Glomerular visceral epithelial cell (primary cell): Measurements from ENCODE around the gene MRPS7.
"Not testable (repeated sequence)": the region's sequence is repeated elsewhere in the genome, so short reads cannot be mapped to it uniquely, and the experiment has no call there.

Experiments used
- DNase-seq: peaks from one replicate; pipeline ENCODE4 v3.0.0-alpha.2; 2016; ENCODE audit errors: extremely low spot score

The MRPS7 gene

DNA sequence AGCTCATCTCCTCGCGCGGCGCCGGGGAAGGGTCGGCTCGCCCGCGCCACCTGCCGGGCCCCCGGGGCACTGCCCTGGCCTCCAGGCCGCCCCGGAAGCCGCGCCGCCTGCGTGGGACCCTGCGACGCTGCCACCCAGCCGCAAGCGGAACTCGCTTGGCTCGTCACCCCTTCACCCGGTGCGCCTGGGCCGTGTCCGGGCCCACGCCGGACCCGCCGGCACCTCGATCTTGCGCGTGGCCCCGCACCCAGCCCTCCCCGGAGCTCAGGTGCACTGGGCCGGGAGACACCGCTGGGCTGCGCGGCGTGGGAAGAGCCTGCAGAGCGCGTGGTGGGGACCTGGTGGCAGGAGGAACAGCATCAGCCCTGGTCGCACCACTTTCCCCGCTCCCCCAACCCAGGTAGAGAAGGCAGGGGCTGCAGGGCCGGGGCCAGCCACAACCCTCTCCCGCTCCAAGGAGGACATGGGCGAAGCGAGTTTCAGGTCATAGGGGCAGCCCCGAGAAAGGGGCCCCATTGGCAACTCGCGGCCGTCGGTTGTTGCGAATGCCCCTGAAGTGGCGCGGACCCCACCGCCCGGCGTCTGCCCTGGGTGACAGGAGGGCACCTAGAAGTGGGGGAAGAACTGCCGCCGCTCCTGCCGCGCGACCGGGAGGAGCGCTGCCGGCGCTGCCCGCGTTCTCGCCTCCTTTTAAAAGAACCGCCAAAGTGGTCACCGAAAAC is 9.7 kb downstream of the MRPS7 start:
- DNase-seq = peak; percentile 83

DNA sequence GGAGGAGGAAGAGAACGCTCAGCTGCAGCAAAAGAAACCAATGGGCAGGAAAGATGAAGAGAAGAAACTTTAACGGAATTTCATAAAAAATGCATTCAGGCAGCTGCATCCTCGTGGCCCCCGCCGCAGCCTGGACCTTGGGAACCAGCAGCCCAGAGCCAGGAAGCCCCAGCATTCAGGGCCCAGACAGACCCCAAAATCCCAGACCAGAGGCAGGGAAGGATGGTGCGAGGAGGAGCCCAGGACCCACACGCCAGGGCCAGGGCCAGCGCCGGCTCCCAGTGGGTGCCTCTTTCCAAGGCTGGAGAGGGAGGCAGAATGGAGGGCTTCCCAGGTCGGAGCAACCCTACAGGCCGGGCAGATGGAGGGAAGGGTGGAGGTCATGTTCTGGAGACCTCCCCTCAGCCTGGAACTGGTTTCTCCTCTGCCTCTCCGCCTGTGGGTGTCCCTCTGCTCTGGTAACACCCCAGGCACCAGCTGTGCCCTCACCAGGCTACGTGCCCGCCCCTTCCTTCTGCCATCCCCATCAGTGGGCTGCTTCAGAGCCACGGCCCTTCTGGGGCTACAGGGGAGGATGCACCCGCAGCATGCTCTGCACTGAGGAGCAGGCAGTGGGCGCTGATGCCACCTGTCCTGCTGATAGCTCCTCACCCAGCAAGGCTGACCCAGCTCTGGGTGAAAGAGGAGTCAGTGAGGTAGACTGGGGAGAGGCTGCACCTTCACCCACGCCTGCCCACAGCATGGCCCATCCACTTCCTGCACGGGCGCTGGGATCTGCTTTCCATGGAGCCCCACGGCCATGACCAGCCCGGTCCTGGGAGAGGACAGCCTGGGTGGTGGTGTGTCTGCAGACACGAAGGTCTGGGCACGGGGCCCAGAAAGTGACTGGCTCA is 10.5 kb downstream of the MRPS7 start:
- no peak for DNase-seq

DNA sequence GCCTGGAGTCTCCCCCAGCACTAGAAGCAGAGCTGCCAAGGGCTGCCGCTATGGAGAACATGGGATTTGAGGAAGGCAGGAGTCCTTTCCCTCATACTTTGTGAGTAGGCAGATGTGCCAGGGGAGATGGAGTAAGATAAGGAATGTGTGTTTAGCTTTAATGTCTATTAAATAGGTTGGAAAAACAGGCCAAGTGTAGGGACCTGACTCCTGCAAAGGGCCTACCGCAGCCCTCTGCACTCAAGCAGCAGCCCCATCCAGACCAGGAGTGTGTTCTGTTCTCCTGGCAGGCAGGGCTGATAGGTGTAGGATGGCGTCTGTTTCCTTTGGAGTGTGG is 11.1 kb downstream of the MRPS7 start:
- DNase-seq = no peak

DNA sequence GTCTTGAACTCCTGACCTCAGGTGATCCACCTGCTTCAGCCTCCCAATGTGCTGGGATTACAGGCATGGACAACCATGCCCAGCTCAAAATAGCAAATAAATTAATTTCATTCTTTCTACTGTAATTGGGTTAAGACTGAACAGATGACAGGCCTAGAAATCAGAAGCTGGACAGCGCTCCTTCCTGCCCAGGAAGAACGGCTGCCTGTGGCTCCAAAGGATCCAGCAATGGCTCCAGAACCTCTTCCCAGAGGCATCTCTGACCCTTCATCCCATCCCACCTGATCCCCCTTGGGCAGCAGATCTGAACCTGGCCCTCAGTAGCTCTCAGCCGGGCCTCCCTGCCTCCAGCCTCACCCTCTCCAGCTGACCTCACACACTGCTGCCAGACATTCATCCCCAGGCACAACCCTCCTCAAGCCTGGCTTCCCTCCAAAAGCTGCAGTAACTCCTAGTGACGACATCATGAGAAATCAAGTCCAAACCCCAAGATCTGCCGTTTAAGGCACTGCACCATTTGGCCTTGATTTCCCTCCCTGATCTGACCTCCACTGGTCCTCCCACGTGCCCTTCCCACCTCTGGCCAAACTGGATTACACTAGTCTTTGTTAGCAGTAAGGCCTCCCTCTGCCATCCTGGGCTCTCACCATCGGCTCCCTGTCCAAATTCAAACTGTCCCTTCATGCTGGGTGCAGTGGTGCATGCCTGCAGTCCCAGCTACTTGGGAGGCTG is 12.5 kb downstream of the MRPS7 start:
- DNase-seq = no peak

DNA sequence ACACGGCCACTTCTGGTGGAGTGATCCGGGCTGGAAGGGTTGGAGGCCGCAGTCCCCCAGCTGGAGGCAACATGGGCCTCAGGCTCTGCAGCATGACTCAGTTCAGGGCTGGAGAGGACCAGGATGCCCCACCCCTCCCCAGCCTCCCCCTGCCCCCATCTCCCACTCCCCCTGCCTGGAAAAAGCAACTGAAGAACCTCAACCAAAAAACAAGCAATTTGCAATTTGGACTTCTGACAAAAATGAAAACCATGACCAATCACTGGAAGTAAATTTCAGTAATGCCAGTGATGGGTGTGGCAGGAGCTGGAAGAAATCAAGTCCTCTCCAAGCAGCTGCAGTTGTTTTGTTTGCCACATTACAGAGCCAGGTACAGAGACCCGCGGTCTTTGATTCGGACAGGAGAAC is 16.0 kb downstream of the MRPS7 start:
- no peak for DNase-seq

DNA sequence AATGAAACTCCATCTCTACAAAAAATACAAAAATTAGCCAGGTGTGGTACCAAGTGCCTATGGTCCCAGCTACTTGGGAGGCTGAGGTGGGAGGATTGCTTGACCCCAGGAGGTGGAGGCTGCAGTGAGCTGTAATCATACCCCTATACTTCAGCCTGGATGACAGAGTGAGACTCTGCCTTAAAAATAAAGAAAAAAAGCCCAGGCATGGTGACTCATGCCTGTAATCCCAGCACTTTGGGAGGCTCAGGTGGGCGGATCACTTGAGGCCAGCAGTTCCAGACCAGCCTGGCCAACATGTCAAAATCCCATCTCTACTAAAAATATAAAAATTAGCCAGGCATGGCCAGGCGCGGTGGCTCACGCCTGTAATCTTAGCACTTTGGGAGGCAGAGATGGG is 18.5 kb downstream of the MRPS7 start:
- DNase-seq = not testable (repeated sequence)

DNA sequence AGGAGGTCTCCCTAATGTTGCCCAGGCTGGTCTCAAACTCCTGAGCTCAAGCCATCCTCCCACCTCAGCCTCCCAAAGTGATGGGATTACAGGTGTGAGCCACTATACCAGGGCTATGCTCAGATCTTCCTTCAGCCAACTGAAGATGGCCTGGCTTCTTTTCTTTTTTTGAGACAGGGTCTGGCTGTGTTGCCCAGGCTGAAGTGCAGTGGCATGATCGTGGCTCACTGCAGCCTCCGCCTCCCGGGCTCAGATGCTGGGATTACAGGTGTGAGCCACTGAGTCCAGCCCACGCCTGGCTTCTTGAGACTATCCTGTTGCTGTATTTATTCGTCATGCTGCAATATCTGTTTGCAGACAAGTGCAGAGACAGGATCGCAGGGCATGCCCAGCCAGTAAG is 23.4 kb downstream of the MRPS7 start:
- DNase-seq = no peak

DNA sequence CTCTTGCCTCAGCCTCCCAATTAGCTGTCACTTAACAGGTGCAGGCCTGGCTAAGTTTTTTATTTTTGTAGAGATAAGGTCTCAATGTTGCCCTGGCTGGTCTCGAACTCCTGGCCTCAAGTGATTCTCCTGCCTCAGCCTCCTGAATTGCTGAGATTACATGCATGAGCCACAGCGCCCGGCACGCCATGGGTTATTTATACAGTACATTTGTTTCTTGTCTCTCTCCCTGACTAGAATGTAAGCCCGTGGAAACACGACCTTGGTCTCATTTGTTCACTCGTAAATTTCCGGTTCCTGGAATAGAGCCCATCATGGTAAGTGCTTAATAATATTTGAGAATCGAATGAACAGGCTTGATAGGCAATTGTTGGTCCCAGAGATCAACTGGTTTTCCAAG is 25.5 kb downstream of the MRPS7 start:
- no peak for DNase-seq

DNA sequence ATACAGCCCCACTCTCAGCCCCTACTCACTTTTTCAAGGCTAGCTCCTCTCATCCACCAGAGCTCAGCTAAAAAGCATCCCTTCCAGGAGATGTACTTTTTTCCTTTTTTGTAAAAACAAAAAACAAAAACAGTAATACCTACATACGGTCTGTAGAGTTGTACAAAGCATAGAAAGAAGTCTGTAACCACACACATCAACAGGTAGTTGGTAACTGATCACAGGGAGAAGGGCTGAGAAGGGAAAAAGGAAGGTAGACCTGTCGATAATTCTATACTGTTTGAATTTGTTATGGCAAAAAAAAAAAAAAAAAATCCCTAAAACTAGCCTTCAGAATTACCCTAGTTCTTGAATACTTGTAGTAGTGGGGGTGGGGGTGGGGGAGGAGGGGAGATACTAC is 26.7 kb downstream of the MRPS7 start:
- no peak for DNase-seq

DNA sequence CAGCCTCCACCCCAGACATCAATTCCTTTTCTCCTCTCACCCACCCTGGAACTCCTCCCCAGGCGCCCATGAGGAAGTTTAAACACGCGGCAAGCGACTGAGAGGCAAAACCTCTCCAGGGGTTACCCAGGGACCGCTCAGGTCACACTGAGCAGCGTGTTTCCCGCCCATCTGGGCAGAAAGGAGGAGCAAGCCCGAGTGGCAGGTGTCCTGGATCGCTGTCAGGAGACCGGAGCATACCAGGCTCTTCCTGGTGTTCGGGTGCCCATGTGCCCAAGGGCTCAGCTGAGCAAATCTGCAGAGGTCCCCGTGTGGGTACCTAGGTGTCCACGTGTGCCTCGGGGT is 27.1 kb downstream of the MRPS7 start:
- DNase-seq = peak; percentile 55

DNA sequence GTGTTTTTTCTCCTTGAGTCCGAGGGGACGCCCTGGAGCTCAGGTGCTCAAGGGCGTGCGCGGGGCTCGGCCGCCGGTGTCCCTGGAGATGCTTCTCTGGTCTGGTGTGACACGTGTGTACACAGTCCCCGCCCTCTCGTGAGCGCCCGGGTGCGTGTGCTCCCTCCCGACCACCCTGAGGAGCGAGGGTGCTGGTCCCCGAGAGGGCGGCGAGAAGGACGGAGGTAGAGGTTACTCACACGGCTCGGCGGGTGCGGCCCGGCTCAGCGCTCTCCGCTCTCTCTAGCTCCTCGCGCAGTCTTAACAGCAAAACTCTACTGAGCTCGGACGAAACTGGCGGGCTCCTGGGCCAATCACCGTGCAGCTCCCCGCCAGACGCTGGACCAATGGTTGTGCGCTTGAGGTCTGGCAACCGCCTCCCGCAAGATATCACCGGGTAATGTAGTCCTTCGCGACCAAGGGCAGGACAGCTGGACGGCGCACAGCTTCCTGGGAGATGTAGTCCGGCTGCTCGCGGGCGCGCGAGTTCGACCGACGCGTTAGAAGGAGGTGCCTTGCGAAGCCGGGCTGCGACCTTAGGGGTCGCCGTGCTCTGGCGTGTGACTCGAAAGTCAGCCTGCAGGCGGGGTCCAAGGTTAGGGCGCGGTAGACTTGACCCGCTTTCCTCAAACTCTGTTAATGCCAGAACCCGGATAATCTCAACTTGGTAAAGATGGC is 27.6 kb downstream of the MRPS7 start, which contains the start of gene SLC25A19:
Gene SLC25A19, minus strand, starts transcription at position 319 of the 717 bp plus-strand sequence. CDS start 2,669 bp downstream, outside the sequence.
- peak; percentile 99 for DNase-seq

DNA sequence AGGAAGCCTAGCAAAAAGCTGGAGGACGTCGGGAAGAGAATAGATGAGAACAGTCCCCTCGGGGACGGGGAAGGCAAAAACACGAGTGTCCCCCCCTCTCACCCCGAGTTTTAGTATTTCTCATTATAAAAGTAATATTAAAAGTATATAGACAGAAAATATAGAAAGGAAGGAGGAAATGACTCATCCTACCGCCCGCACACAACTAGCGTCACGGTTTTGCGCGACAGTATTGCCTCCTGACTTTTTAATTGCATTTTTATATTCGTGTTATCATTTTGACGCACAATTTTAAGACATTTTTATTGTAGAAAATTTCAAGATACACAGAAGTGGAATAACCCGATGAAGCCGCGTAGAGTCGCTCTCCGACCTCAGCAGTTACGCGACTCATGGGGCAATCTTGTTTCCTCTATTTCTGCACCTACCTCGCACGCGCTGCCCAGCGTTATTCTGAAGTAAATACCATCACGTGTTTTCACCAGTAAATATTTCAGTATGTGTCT is 28.2 kb downstream of the MRPS7 start:
- peak; percentile 46 for DNase-seq

DNA sequence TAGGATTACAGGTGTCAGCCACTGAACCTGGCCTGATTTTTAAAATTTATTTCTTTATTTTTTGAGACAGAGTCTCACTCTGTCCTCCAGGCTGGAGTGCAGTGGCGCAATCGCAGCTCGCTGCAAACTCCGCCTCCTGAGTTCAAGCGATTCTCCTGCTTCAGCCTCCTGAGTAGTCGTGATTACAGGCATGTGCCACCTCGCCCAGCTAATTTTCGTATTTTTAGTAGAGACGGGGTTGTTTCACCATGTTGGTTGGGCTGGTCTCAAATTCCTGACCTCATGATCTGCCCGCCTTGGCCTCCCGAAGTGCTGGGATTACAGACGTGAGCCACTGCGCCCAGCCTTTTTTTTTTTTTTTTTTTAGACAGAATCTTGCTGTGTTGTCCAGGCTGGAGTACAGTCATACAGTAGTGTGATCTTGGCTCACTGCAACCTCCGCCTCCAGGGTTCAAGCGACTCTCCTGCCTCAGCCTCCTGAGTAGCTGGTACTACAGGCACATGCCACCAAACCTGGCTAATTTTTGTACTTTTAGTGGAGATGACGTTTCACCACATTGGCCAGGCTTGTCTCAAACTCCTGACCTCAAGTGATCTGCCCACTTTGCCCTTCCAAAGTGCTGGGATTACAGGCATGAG is 31.2 kb downstream of the MRPS7 start:
- not testable (repeated sequence) for DNase-seq

DNA sequence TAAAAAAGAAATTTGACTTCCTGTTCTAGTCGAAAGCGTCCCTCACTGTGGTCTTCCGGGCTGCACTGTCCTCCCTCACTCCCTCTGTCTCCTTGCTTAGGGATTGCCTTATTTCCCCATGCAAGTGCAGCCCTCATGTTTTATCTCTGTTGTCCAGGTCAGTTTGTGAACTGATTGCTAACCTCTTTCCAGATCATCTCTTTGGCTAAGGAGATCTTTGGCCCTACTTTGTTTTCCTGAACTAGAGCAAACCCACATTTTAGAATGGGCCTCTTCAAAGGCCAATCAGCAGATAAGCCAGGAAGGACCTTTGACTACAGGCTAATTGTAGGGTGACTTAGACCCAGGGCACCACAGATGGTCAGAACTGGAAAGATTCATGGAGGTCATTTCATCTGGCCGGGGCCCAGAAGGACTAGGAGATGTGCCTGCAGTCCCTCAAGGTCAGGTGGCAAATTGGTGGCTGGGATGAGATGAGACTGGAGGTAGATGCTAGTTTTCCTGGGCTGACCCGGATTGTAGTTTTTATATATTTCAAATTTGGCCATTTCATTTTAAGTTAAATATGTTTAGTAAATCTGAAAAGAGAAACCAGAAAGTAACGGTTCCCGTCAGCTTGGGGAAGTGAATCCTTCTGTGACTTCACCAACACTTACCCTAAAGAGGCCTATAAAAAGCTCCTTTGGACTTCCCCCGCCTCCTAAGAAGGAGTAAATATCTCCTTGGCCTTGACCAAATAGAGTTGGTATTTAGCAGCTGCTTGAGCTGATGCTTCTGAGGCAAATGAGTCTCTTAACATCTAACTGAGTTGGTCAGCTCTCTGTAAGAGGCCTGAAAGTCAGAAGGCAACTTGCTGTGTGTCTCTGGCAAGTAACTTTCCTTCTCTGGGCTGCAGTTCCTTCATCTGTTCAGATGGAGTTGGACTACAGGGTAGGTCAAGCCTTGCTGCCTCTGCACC is 33.8 kb downstream of the MRPS7 start:
- DNase-seq = no peak

DNA sequence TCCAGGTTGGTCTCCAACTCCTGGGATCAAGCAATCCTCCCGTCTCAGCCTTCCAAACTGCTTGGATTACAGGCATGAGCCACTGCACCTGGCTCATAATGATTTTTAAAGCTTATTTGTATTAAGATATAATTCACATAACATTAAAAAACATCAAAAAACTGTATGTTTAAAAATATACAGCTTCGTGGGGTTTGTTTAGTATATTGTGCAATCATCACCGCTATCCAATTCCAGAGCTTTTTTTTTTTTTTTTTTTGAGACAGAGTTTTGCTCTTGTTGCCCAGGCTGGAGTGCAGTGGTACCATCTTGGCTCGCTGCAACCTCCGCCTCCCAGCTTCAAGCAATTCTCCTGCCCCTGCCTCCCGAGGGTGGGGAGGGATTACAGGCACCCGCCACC is 38.6 kb downstream of the MRPS7 start:
- no peak for DNase-seq

DNA sequence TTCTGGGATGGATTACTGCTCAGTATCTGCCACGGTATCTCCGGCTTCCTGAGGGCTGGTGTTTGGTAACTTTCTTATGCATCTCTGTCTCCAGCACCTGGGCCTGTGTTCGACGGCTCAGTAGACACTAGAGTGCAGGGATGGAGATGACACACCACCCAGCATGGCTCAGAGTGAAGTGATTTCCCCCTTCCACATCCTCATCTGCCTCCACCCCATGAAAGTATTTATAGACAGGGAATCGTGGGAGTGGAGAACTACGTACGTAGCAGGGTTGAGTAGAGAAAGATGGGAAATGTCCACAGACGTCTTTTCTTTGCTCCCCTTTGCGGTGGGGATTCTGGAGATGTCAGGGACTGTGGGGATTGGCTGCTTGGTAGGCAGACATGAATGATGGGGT is 39.4 kb downstream of the MRPS7 start:
- no peak for DNase-seq

DNA sequence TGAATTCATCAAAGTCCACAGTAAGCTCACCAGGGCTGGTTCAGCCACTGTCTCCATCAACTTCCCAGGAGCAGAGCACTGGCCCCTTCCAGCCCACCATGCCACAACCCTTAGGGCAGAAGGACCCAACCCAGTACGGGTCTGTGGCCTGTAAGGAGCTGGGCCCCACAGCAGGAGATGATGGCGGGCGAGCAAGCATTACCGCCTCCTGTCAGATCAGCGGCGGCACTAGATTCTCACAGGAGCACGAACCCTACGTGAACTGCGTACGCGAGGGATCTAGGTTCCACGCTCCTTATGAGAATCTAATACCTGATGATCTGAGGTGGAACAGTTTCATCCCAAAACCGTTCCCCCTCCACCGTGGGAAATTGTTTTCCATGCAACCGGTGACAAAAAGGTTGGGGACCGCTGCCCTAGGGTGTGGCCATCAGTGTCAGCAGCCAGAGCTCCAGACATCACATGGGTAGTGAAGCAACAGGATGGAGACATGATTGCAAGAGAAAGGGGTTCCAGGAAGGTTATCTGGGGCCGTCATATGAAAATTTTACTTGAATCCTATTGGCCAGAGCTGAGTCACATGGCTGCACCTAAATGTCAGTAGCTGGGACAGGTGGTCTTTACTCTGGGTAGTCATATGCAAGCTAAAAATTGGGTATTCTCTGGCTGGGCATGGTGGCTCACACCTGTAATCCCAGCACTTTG is 40.0 kb downstream of the MRPS7 start:
- no peak for DNase-seq

DNA sequence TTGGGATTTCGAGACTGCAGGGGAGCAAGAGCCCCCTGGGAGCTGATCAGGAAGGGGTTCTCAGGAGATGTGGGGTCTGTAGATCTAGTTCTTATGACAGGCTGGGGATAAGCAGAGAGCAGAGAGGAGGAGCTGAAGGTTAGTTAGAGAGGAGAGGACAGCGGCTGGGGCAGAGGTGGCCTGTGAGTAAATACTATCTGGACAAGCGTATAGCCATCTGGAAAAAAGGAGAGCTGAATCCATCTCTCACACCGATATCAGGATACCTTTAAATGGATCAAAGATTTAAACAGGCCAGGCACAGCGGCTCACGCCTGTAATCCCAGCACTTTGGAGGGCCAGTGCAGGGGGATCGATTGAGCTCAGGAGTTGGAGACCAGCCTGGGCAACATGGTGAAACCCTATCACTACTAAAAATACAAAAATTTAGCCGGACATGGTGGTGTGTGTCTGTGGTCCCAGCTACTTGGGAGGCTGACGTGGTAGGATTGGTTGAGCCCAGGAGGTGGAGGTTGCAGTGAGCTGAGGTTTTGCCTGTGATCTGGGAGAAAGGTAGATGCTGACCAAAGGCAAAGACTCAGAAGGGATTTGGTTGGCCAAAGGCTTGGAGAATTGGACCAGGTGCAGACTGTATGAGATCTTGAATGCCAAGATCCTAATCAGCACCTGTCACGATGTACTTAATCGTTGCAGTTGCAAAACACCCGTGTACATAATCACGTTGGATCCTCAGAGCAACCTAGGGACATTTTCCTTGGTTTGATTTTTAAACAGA is 46.5 kb downstream of the MRPS7 start:
- DNase-seq = no peak
